GM12801 (cell line): Measurements from ENCODE around the gene CLEC4F.

Experiments
- CTCF ChIP-seq: IDR thresholded peaks from one replicate; pipeline ENCODE4 v1.5.1; 2011; ENCODE audit warnings: control low read depth; ENCODE audit not compliant: insufficient read length; ENCODE audit errors: extremely low read depth

The CLEC4F gene

GRCh38 chr2:70820499-70820898, at the start of gene CLEC4F:
TSS of gene CLEC4F (minus strand) at chr2:70820599. CDS start at chr2:70820523, 76 bp downstream.
- no peak for TF ChIP-seq CTCF

GRCh38 chr2:70868970-70869369, 48.6 kb upstream of the CLEC4F start:
- TF ChIP-seq CTCF: no peak

- TF ChIP-seq CTCF: no peak
Measured at GRCh38 chr2:70861777-70862625, 41.6 kb upstream of the CLEC4F start.

GRCh38 chr2:70855667-70856066, 35.3 kb upstream of the CLEC4F start:
- no peak for TF ChIP-seq CTCF

- TF ChIP-seq CTCF: no peak
Measured at GRCh38 chr2:70854411-70854810, 34.0 kb upstream of the CLEC4F start.

- no peak for TF ChIP-seq CTCF
Measured at GRCh38 chr2:70852824-70853223, 32.4 kb upstream of the CLEC4F start.

- no peak for TF ChIP-seq CTCF
Measured at GRCh38 chr2:70851704-70852103, 31.3 kb upstream of the CLEC4F start.

- TF ChIP-seq CTCF: no peak
Measured at GRCh38 chr2:70850925-70851324, 30.5 kb upstream of the CLEC4F start.
